ENCODE measurements around the gene TTC9B. TPM values are rescaled to one million over a fixed set of nuclear protein-coding genes. Genes with fewer than 3 reads are reported as not detected.

Gene TTC9B
- total RNA-seq, 1 donor from 2014 or later = not detected

DNA sequence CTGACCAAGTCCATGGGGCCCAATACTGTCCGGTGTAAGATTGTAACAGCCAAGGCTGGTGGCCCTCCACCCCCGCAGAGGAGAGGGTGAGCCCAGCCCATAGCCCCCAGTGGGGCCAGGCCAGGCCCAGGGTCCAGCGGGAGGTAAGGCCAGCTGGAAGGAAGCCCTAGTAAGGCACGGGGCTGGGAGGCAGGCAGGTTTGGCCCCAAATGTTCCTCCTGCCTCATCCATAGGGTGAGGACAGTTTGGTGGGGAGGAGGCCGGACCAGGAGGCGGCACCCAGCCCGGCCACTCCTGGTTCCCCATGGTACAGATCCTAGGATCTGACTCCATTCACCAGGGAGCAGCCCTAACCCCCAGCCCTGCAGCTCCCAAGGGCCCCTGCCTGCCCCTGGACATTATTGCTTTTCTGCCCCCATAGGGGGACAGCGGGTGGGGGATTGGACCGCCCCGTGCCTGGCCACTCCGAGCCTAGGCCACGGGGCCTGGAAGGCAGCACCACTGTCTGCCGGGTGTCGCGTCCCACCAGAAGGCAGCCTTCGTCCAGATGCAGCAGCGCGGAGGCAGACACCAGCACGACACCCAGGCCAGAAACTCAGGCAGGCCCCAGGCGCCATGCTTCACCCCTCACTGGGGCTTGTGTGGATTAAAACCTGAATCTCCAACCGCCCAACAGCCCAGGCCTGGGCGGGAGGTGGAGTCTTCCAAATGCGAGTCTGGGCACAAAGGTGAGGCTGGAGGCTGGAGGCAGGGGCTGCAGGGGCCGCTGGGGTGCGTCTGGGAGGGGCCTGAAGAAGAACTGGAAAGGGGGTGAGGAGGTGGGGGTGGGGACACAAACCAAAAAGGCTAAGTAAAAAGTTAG is 15.0 kb upstream of the TTC9B start:
- Mint-ChIP-seq H3K36me3 (ENCODE audit: low read depth) (peaks cover 23% of the 10 kb centered on the region), H3K27me3 (peaks cover 4% of the 10 kb centered on the region), H3K4me3 (no peak overlapping the region), H3K4me1 (peaks cover 15% of the 10 kb centered on the region), H3K27ac (no peak overlapping the region), H3K9me3 (no peaks in the 10 kb centered on the region)
- no peak for DNase-seq
- intact Hi-C loops (cut with micrococcal nuclease) = no loop called here

DNA sequence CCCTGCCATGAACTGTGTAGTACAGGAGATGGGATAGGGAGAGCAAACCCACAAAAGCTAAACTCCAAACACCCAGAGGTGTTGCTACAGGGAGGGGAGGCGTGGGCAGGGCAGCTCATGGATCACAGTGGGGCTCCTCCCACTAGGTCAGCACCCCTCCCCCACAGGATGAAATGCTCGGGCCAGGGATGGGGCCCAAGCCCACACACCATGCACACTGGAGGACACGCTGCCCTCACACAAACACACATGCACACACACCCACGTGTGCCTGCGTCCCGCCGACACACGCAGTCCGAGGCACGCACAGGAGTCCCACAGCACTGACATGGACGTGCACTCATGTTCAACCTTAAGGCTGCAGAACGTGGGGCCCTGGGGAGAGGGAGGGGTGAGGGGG is 14.3 kb upstream of the TTC9B start:
- Mint-ChIP-seq H3K27ac (no peak overlapping the region), H3K27me3 (peaks cover 10% of the 10 kb centered on the region), H3K9me3 (no peaks in the 10 kb centered on the region), H3K36me3 (ENCODE audit: low read depth) (peaks cover 19% of the 10 kb centered on the region), H3K4me3 (no peak overlapping the region), H3K4me1 (peaks cover 15% of the 10 kb centered on the region)
- intact Hi-C loops (cut with micrococcal nuclease) = no loop called here
- DNase-seq = no peak

DNA sequence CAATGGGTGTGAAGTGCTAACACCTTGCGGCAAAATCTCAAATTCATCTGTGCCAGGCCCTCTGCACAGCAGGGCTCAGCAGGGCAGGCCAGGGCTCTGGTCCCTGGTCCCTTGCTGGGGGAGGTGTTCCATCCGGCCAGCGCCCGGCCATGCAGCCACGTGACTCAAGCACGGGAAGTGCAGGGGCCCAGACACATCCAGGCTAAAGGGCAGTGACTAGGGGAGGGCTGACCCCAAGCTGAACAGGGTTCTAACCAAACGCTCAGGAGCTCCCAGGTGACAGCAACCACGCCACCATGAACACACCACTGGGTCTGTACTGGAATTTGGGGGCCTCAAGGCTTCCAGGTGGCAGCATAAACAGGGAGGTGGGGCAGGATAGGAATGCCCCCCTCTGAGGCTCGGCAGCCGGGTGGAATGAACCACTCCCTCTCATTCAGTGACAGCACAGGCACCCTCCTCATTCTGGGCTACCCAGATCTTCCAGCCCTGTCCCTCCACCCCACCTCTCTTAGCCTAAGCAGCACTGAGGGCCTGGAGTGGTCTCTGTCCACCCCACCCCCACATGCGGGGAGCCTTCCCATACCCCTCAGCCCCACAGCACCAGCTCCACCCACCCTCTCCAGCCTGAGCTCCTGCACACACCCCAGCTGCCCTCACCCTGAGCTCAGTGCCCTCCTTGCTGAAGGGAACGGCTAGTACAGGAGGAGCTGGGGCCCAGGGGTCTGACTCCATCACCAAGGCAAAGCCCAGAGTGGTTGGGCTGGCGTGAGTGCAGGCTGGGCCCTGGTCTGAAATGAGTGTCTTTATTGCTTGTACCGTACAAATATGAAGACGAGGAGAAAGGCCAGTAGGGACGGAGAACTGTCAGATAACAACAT is 13.6 kb upstream of the TTC9B start:
- H3K36me3 Mint-ChIP-seq (ENCODE audit: low read depth) = peaks cover 15% of the 10 kb centered on the region
- DNase-seq = no peak
- intact Hi-C loops (cut with micrococcal nuclease) = no loop called here
- H3K4me3 Mint-ChIP-seq = no peak overlapping the region
- H3K27ac Mint-ChIP-seq = no peak overlapping the region
- peaks cover 15% of the 10 kb centered on the region for H3K27me3 Mint-ChIP-seq
- peaks cover 13% of the 10 kb centered on the region for H3K4me1 Mint-ChIP-seq
- H3K9me3 Mint-ChIP-seq = no peaks in the 10 kb centered on the region

DNA sequence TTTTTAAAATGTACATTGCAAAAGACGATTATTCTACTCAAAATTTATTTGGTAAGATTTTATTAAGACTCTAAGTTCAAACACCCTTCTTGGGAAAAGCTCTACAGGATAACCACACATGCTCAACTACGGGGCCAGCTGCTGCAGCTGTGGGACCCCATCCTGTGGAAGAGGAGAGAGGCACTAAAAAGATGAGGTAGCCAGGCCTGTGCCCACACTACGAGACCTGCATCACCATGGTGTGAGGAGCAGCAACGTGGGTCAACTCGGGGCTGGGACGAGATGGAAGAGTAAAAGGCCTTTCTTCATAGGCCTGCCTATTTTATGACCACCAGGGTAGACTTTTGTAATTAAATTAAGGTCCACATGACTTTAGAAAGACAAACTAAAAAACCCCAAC is 12.9 kb upstream of the TTC9B start:
- DNase-seq = no peak
- H3K36me3 Mint-ChIP-seq (ENCODE audit: low read depth) = peaks cover 14% of the 10 kb centered on the region
- H3K27ac Mint-ChIP-seq = peak overlapping the region; percentile 11
- peaks cover 20% of the 10 kb centered on the region for H3K27me3 Mint-ChIP-seq
- H3K9me3 Mint-ChIP-seq = no peaks in the 10 kb centered on the region
- intact Hi-C loops (cut with micrococcal nuclease) = no loop called here
- H3K4me1 Mint-ChIP-seq = peaks cover 14% of the 10 kb centered on the region
- no peak overlapping the region for H3K4me3 Mint-ChIP-seq

DNA sequence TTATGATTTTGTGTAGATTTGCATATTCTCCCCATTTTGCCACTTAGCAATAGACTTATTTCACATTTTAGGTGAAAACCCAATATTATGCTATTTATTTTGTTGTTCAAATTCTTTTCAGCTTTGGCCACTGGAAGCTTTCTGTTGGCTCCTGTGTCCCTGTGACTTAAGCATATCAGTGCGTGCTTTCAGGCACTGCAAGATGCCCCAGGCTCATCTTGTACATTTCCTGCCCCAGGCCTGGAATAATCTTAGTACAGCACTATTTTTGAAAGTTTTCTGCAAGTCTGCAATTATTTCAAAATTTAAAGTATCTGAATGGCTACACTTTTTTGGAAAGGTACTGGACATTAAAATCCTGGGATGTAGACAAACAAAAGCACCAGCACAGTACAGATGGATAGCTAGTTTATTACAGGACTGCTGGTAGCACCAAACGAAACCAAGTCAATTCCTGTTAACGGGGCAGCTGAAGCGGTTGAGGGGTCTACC is 11.8 kb upstream of the TTC9B start:
- no peak overlapping the region for H3K4me3 Mint-ChIP-seq
- no peak overlapping the region for H3K27ac Mint-ChIP-seq
- H3K36me3 Mint-ChIP-seq (ENCODE audit: low read depth) = peaks cover 11% of the 10 kb centered on the region
- intact Hi-C loops (cut with micrococcal nuclease) = no loop called here
- peaks cover 30% of the 10 kb centered on the region for H3K27me3 Mint-ChIP-seq
- no peaks in the 10 kb centered on the region for H3K9me3 Mint-ChIP-seq
- no peak for DNase-seq
- H3K4me1 Mint-ChIP-seq = peaks cover 19% of the 10 kb centered on the region

DNA sequence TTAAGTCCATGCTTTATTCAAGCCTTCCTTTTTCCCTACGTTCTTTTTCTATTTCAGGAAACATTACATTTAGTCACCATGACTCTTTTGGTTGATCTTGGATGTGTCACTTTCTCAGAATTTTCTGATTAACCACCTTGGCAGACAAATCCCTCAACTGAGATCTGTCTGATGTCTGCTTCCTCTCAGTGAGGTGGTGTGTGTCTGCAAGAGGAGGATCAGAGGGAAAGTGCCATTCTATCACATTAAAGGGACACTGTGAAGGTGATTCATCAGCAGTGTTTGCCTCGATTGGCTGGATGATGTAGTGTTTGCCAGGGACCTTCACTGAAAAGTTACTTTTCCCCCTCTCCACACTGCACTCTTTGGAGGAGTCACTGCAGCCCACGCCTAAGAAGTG is 11.3 kb upstream of the TTC9B start:
- H3K27me3 Mint-ChIP-seq = peaks cover 34% of the 10 kb centered on the region
- peaks cover 19% of the 10 kb centered on the region for H3K4me1 Mint-ChIP-seq
- H3K27ac Mint-ChIP-seq = peak overlapping the region; percentile 66

DNA sequence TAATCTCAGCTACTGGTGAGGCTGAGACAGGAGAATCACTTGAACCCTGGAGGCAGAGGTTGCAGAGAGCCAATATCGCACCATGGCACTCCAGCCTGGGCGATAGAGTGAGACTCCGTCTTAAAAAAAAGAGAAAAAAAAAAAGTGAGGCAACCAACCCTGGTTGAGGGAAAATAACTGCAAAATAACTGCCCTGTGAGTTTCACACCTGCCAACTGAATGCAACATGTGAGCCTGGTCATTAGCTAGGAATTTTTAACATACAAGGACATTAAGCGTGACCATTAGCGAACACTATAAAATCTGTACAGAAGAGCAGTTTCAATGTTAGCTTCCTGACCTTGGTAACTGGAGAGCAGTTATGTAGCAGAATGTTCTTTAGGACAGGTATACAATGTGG is 10.7 kb upstream of the TTC9B start:
- H3K27me3 Mint-ChIP-seq = peaks cover 40% of the 10 kb centered on the region
- no peak for DNase-seq
- no peaks in the 10 kb centered on the region for H3K9me3 Mint-ChIP-seq
- H3K27ac Mint-ChIP-seq = no peak overlapping the region
- intact Hi-C loops (cut with micrococcal nuclease) = no loop called here
- H3K4me1 Mint-ChIP-seq = peaks cover 22% of the 10 kb centered on the region
- peaks cover 2% of the 10 kb centered on the region for H3K36me3 Mint-ChIP-seq (ENCODE audit: low read depth)
- no peak overlapping the region for H3K4me3 Mint-ChIP-seq

More for the DNA sequence above, 11.3 kb upstream of the TTC9B start:
- H3K36me3 Mint-ChIP-seq (ENCODE audit: low read depth) = peaks cover 7% of the 10 kb centered on the region
- DNase-seq = no peak
- H3K4me3 Mint-ChIP-seq = no peak overlapping the region
- intact Hi-C loops (cut with micrococcal nuclease) = no loop called here
- H3K9me3 Mint-ChIP-seq = no peaks in the 10 kb centered on the region

DNA sequence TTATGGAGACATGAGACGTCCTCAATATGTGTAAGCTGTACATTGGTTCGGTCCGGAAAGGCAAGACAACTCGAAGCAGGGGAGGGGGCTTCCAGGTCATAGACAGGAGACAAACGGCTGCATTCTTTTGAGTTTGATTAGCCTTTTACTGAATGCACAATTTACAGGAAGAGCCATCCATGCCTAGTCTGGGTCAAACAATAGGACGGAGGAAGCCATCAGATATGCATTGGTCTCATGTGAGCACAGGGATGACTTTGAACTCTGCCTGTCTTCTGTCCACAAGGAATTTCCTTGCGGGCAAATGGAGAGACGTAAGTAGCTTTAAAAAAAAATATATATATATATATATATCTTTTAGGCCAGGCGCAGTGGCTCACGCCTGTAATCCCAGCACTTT is 10.2 kb upstream of the TTC9B start:
- Mint-ChIP-seq H3K27me3 (peaks cover 42% of the 10 kb centered on the region), H3K9me3 (no peaks in the 10 kb centered on the region), H3K27ac (no peak overlapping the region), H3K4me3 (no peak overlapping the region), H3K4me1 (peaks cover 22% of the 10 kb centered on the region), H3K36me3 (ENCODE audit: low read depth) (no peaks in the 10 kb centered on the region)
- no peak for DNase-seq
- intact Hi-C loops (cut with micrococcal nuclease) = no loop called here

DNA sequence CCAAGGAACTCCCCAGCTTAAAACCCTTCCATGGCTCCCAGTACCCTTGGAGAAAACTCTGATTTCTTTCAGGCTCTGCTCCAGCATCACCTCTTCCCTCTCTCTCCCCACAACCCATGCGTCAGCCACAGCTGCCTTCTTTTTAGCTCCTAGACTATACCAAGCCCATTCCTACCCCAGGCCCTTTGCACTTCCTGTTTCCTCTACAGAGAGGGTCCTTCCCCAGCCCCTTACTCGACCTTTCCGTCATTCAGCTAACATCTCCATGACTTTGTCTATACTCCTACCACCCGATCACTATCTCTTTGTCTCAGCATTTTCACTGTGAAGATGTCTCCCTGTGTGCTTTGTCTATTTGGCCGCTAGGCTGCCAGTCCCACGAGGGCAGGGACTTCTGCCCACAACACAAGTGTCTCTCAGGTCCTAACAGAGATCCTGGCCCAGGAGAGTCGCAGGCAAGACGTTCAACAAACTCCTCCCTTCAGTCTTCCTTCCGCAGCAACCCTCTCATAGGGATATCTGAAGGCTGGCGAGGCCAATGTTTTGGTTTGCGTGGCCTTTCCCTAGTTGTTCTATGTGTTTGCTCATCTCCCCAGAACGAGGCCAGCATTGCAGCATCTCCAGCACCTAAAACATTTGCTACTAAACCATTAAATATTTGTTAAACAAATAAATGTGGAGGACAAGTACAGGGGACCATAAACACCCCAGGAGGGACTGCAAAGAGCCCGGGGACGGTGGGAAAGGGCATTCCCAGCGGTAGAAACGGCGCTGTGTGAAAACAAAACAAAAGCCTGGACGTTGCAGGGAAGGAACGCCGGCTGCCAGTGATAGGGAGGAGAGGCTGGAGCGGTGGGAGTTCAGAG is 7.5 kb upstream of the TTC9B start:
- no peak overlapping the region for H3K27ac Mint-ChIP-seq
- no peaks in the 10 kb centered on the region for H3K36me3 Mint-ChIP-seq (ENCODE audit: low read depth)
- H3K27me3 Mint-ChIP-seq = peaks cover 46% of the 10 kb centered on the region
- no peak for DNase-seq
- H3K9me3 Mint-ChIP-seq = peaks cover 4% of the 10 kb centered on the region
- peaks cover 23% of the 10 kb centered on the region for H3K4me1 Mint-ChIP-seq
- intact Hi-C loops (cut with micrococcal nuclease) = no loop called here
- peak overlapping the region; percentile 52 for H3K4me3 Mint-ChIP-seq

DNA sequence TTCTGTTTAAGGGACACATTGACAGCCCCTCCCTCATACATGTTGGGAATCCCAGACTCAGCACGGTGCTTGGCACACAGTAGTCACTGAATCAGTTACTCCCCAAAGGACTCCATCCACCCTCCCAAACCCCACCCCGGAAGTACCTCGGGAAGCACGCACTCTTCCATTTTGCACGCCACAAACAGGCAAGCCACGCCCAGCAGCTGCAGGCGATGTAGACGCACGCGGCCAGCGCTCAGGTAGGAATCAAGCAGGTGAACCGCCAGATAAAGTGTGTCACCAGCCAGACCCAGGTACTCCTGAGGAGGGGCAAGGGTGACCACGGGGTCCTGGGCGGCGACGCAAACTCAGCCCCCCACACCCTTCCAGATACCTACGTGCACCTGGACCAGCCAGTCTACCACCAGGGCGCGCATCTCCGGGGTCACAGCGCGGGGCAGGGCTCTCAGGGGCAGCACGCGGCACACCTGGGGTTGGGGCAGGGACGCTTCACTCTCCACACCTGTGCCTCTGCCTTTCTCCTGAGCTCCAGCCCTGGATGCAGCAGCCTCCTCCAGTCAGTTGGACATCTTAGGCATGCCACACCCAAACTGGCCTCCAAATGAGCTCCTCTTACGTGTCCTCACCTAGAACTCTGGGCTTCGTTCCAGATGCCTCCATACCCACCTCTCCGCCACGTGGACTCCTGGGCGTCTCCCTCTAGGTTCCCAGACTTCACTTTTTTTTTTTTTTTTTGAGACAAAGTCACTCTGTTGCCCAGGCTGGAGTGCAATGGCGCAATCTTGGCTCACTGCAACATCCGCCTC is 6.4 kb upstream of the TTC9B start:
- no peak overlapping the region for H3K4me3 Mint-ChIP-seq
- peaks cover 53% of the 10 kb centered on the region for H3K27me3 Mint-ChIP-seq
- peaks cover 4% of the 10 kb centered on the region for H3K9me3 Mint-ChIP-seq
- peaks cover 18% of the 10 kb centered on the region for H3K4me1 Mint-ChIP-seq
- H3K27ac Mint-ChIP-seq = no peak overlapping the region
- intact Hi-C loops (cut with micrococcal nuclease) = no loop called here
- H3K36me3 Mint-ChIP-seq (ENCODE audit: low read depth) = no peaks in the 10 kb centered on the region
- DNase-seq = no peak

DNA sequence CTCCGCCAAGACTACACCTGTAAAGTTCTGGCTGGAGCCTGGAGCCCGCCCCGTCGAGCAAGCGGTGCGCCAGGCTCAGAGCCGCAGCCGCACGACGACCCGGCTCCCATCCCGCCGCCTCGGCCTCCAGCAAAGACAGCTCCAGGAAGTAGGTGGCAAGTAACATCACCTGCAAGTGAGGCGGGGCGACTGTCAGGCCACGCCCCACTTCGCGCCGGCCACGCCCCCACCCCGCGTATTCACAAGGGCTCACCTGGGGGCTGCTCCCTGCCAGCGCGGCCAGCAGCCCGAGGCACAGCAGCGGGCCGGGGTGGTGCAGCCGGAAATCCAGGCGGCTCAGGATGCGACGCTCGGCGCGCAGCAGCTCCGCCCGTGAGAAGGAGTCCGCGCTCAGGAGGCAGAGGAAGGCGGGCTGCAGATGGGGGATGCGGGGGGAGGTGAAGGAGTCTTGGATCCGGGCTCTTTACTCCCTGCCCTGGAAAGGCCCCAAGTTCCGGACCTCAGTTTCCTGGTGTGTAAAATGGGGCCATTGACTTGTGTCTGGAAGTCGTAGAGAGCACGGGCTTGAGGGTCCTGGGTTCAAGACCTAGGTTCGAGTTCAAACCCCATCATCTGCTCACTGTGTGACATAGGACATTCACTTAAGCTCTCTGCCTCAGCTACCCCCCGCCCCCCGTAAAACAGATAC is 5.1 kb upstream of the TTC9B start:
- intact Hi-C loops (cut with micrococcal nuclease) = no loop called here
- DNase-seq = peak; percentile 80
- Mint-ChIP-seq H3K36me3 (ENCODE audit: low read depth) (no peaks in the 10 kb centered on the region), H3K9me3 (peaks cover 4% of the 10 kb centered on the region), H3K4me3 (no peak overlapping the region), H3K27me3 (peaks cover 62% of the 10 kb centered on the region), H3K27ac (no peak overlapping the region), H3K4me1 (peaks cover 13% of the 10 kb centered on the region)

DNA sequence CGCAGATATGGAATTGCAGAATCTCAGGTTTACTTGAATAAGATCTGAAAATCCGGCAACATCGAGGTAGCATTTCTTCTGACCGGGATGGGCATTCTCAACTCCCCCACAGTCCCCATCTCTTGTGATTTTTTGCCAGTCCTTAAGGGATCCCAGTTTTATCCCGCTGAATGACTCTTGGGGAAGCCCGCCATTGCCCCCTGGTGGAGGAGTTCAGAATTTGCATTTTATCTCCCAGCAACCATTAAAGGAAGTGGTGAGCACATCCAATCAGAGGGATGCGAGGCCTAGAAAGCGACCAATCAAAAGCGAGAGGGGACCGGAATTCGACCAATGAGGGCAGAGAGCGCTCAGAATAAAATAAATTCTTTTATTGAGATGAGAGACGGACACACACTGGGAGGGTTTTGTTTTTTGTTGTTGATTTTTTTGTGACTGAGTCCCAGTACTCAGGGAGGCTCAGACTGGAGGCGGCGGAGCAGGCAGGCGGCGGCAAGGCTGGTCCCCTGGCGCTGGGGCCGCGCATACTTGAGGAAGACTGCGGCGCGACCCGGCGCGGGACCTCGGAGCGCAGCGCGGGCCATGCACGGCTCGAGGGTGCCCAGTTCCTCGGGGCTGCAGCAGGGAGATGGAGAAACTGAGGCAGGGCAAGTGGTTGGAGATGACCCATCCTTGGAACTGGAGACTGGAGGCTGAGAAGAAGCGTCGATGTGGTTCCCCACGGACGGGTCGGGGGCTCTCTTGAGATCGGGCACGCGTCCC is 3.9 kb upstream of the TTC9B start:
- intact Hi-C loops (cut with micrococcal nuclease) = loop anchor here (1.0 kb wide), 1 partner anchor 83 kb away; no protein-coding TSS in a partner anchor
- peaks cover 13% of the 10 kb centered on the region for H3K4me1 Mint-ChIP-seq
- peak; percentile 93 for DNase-seq
- H3K27ac Mint-ChIP-seq = peak overlapping the region; percentile 14
- no peaks in the 10 kb centered on the region for H3K36me3 Mint-ChIP-seq (ENCODE audit: low read depth)
- H3K27me3 Mint-ChIP-seq = peaks cover 55% of the 10 kb centered on the region
- H3K9me3 Mint-ChIP-seq = peaks cover 4% of the 10 kb centered on the region
- peak overlapping the region; percentile 1 for H3K4me3 Mint-ChIP-seq
